Stomach (tissue), 9 donors: ENCODE results near the gene C22orf42. TPM values are rescaled to one million over a fixed set of nuclear protein-coding genes. Genes with fewer than 3 reads are reported as not detected.
"Not testable (repeated sequence)": the region's sequence is repeated elsewhere in the genome, so short reads cannot be mapped to it uniquely, and the experiment has no call there.

Experiments used
- DNase-seq, 2 donors: peaks; one replicate each; pipeline versions ENCODE4 v3.0.0 to v3.0.0-alpha.2; 2013 to 2019
- H3K27ac ChIP-seq, 5 donors: fragments of 200-600 bp in 4 of 5; sonication (generic) in 4 of 5; one replicate each; pipeline ENCODE4 v1.5.1; 2013 to 2019; ENCODE audit warnings: mild to moderate bottlenecking in 1 of 5, moderate library complexity in 1 of 5
- H3K27me3 ChIP-seq, 3 donors: fragments of 200-600 bp; sonication (generic); one replicate each; pipeline ENCODE4 v1.5.1; 2017 to 2019; ENCODE audit warnings: mixed run types in 1 of 3
- H3K36me3 ChIP-seq, 4 donors: fragments of 200-600 bp; sonication (generic); 1 replicate in 3 of 4; 2 replicates in 1 of 4; pipeline ENCODE4 v1.5.1; 2016 to 2019
- H3K4me1 ChIP-seq, 4 donors: fragments of 200-600 bp; sonication (generic); one replicate each; pipeline ENCODE4 v1.5.1; 2016 to 2019
- H3K4me3 ChIP-seq, 4 donors: fragments of 200-600 bp; sonication (generic) in 3 of 4; one replicate each; pipeline ENCODE4 v1.5.1; 2016 to 2019; ENCODE audit warnings: mild to moderate bottlenecking in 1 of 4
- H3K9me3 ChIP-seq, 4 donors: fragments of 200-600 bp; sonication (generic); one replicate each; pipeline ENCODE4 v1.5.1; 2016 to 2019
- EP300 ChIP-seq: sonication (generic); formaldehyde crosslinking; IDR thresholded peaks from one replicate; pipeline ENCODE4 v1.6.1; 2017; ENCODE audit warnings: antibody characterized with exemption
- POLR2A ChIP-seq, 4 donors: fragments of 450-650 bp; IDR thresholded peaks; one replicate each; pipeline ENCODE4 v1.6.1; 2016; ENCODE audit warnings: antibody characterized with exemption in 4 of 4, control low read depth in 2 of 4, mild to moderate bottlenecking in 1 of 4, moderate library complexity in 1 of 4
- POLR2AphosphoS5 ChIP-seq, 3 donors: sonication (generic); formaldehyde crosslinking; IDR thresholded peaks; one replicate each; pipeline ENCODE4 v1.6.1; 2016; ENCODE audit warnings: antibody characterized with exemption in 3 of 3
- WGBS, 5 donors: extraction: QIAGEN DNeasy Blood & Tissue Kit in 3 of 5; methylation state at CpG; one replicate each; pipeline versions ENCODE4 v1.1.5 to v1.1.7; 2013 to 2018; 5-methylcytosine and 5-hydroxymethylcytosine counted together
- intact Hi-C: fragments of 100-400 bp; cut with DNase I; formaldehyde crosslinking; loops from one replicate; pipeline ENCODE4 v1.15.1; 2023; ENCODE audit warnings: low total_unique reads
- polyA plus RNA-seq, 3 donors: library from polyadenylated mRNA; stranded (reverse); fragments of 200-250 nt; gene quantifications; one replicate each; pipeline ENCODE4 v1.2.3, GENCODE V29; 2013
- total RNA-seq, 5 donors: library from RNA; depleted of rRNA; stranded (reverse); fragments of >200 nt; gene quantifications; one replicate each; pipeline versions ENCODE4 v1.1.0 to v1.2.3, GENCODE V29; 2014 to 2016
- TF ChIP-seq, protein P1 (sequence below), 7 experiments: fragments of 450-650 bp in 4 of 7; fragments of 200-600 bp in 3 of 7; sonication (generic) in 3 of 7; IDR thresholded peaks; one replicate each; pipeline ENCODE4 v1.5.1; 2016 to 2019; ENCODE audit warnings: antibody characterized with exemption in 7 of 7, control low read depth in 2 of 7, mild to moderate bottlenecking in 1 of 7
- donor health status: healthy with polysubstance abuse.
- donor health status: Bipolar disorder and iron deficiency.
- donor health status: healthy.

C22orf42 gene
- total and polyA plus RNA-seq, 8 donors = 0.13 TPM; not detected in 7

DNA sequence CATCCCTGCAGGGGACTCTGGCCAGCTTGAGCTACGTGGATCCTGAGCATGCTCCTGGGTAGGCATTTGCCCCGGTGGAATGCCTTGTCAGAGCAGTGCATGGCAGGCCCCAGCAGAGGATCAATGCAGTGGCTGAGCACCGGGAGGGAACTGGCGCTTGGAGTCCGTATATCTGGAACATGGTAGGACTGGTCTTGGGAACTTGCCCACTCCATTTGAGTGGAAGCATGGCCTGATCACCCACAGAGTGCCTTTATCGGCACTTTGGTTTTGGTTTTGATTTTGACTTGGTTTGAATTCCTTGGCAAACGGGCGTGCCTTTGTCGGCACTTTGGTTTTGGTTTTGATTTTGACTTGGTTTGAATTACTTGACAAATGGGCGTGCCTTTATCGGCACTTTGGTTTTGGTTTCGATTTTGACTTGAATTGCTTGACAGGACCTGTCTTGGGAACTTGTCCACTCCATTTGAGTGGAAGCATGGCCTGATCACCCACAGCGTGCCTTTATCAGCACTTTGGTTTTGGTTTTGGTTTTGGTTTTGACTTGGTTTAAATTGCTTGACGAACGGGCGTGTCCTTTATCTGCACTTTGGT lies 21.3 kb downstream of the C22orf42 start:
- H3K4me1 ChIP-seq, intact Hi-C loops, H3K9me3 ChIP-seq, H3K36me3 ChIP-seq: not testable (repeated sequence)
- peak; percentile 37 to 46 for DNase-seq
- H3K4me3 ChIP-seq = peak overlapping the region; percentile 35 to 50 (median 41)
- H3K27ac ChIP-seq = peak overlapping the region; percentile 17 to 71 (median 38)
- 30 to 45% (median 45%) methylated on average over 11 to 16 of the region's 16 CpGs for WGBS, 5 donors
- H3K27me3 ChIP-seq = peaks cover 0 to 29% (median 0%) of the 10 kb centered on the region in 3 donors

DNA sequence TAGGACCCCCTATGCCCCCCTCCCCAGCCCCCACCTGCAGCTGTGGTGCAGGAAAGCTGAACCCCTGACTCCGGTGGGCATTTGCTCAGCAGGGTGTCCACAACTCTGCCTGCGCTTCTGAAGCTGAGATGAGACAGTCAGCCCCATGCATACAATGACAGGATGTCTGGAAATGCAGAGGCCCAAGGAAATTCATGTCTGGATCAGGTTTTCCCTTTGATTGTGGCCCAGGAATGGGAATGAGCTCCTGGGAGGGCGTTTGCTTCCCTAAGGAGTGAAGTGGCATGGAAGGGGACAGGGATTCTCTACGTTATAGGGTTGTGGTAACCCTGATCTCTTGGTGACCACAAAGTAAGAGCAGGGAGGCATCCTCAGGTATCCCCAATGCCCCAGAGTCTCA lies 22.2 kb downstream of the C22orf42 start:
- DNase-seq, H3K9me3 ChIP-seq, intact Hi-C loops, H3K4me3 ChIP-seq, H3K4me1 ChIP-seq, H3K27ac ChIP-seq, H3K36me3 ChIP-seq: not testable (repeated sequence)
- WGBS, 5 donors = 68 to 80% (median 75%) methylated on average over 4 of the region's 4 CpGs
- peaks cover 0 to 36% (median 0%) of the 10 kb centered on the region in 3 donors for H3K27me3 ChIP-seq

DNA sequence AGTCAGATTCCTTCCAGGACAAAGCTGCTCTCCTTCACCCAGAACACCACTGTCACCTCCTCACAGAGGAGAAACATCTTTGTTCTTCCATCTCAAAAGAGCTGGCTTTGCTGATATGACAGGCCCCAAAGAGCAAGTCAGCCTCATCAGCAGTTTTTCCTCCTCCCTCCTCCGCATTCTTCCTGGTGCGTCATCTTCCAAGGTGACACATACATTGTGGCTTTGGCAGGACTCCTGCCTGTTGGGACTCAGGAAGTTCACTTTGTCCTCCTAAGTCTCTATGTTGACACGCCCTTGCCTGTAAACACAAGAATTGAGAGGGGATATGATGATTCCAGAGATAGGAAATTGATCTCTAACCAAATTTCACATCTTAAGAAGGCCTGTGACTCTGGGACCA lies 23.1 kb downstream of the C22orf42 start:
- peaks cover 0 to 44% (median 0%) of the 10 kb centered on the region in 3 donors for H3K27me3 ChIP-seq
- TF ChIP-seq POLR2AphosphoS5 (IDR thresholded peaks at IDR 0.05) = peak in 1 of 3 donors; percentile 13
- H3K4me1 ChIP-seq, H3K36me3 ChIP-seq, H3K4me3 ChIP-seq, H3K9me3 ChIP-seq, H3K27ac ChIP-seq, intact Hi-C loops: not testable (repeated sequence)
- peak in 1 of 2 donors; percentile 36 for DNase-seq
- WGBS, 5 donors = 60 to 81% (median 71%) methylated on average over 3 of the region's 3 CpGs

DNA sequence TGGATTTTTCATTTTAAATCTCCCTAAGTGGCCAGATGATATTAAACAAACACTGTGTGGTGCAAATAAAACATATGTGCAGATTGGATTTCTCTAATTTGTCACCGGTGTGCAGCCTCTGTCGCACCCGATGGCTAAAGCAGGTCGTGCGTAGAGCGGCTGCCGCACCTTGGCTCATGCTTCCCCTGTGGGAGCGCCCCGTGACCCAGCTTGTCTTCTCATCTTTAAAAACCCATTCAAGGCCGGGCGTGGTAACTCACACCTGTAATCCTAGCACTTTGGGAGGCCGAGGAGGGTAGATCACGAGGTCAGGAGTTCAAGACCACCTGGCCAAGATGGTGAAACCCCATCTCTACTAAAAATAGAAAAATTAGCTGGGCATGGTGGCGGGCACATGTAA lies 24.3 kb downstream of the C22orf42 start:
- H3K4me1 ChIP-seq, H3K4me3 ChIP-seq, intact Hi-C loops, H3K9me3 ChIP-seq, DNase-seq, H3K36me3 ChIP-seq, H3K27ac ChIP-seq: not testable (repeated sequence)
- WGBS, 5 donors = 82 to 88% (median 86%) methylated on average over 14 of the region's 14 CpGs
- H3K27me3 ChIP-seq = peaks cover 0 to 44% (median 0%) of the 10 kb centered on the region in 3 donors

DNA sequence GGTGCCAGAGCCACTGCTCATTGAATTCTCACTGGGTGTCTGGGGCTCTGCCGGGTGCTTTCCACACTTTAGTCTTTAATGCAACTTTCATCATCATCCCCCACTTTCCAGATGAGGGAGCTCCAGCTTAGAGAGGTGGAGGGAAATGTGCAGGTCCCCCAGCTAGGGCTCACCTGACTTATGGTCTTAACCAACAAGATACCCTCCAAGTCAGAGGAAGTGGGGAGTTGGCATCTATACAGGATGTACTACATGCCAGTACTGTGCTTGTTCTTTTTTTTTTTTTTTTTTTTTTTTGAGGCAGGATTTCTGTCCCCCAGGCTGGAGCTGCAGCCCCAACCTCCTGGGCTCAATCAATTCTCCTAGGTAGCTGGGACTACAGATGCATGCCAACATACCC lies 26.3 kb downstream of the C22orf42 start:
- Histone ChIP-seq H3K36me3 (no peaks in the 10 kb centered on the region), H3K9me3 (no peaks in the 10 kb centered on the region), H3K27me3 (peaks cover 0 to 44% (median 0%) of the 10 kb centered on the region in 3 donors), H3K4me1 (peaks cover 0 to 6% (median 4%) of the 10 kb centered on the region in 4 donors), H3K27ac (no peak overlapping the region), H3K4me3 (no peak overlapping the region)
- no peak for DNase-seq
- WGBS, 5 donors = 44 to 84% (median 81%) methylated on average over 1 of the region's 1 CpG
- TF ChIP-seq POLR2A (IDR thresholded peaks at IDR 0.05) (no peak), POLR2AphosphoS5 (IDR thresholded peaks at IDR 0.05) (no peak), EP300 (no peak)
- TF ChIP-seq, protein P1, sequence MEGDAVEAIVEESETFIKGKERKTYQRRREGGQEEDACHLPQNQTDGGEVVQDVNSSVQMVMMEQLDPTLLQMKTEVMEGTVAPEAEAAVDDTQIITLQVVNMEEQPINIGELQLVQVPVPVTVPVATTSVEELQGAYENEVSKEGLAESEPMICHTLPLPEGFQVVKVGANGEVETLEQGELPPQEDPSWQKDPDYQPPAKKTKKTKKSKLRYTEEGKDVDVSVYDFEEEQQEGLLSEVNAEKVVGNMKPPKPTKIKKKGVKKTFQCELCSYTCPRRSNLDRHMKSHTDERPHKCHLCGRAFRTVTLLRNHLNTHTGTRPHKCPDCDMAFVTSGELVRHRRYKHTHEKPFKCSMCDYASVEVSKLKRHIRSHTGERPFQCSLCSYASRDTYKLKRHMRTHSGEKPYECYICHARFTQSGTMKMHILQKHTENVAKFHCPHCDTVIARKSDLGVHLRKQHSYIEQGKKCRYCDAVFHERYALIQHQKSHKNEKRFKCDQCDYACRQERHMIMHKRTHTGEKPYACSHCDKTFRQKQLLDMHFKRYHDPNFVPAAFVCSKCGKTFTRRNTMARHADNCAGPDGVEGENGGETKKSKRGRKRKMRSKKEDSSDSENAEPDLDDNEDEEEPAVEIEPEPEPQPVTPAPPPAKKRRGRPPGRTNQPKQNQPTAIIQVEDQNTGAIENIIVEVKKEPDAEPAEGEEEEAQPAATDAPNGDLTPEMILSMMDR (IDR thresholded peaks at IDR 0.05) = no peak
- intact Hi-C loops = no loop called here

DNA sequence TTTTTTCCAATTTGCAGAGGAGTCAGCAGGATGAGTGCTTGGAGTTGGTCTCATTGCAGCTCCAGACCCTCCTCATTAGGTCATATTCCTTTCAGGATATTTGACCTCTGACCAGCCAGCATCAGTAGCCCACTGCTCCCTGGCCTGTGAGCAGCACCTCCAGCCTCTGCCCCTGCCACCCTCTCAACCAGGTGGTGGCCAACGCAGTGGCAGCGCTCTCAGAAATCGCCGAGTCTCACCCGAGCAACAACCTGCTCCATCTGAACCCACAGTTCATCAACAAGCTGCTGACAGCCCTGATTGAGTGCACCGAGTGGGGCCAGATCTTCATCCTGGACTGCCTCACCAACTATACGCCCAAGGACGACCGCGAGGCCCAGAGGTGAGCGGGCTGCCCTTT lies 27.0 kb downstream of the C22orf42 start:
- intact Hi-C loops = no loop called here
- no peak overlapping the region for H3K4me3 ChIP-seq
- H3K4me1 ChIP-seq = no peaks in the 10 kb centered on the region
- DNase-seq = no peak
- H3K36me3 ChIP-seq = no peaks in the 10 kb centered on the region
- H3K27ac ChIP-seq = no peak overlapping the region
- TF ChIP-seq EP300 (no peak), POLR2A (IDR thresholded peaks at IDR 0.05) (no peak), POLR2AphosphoS5 (IDR thresholded peaks at IDR 0.05) (no peak)
- TF ChIP-seq, protein P1 (IDR thresholded peaks at IDR 0.05) = no peak
- H3K9me3 ChIP-seq = no peaks in the 10 kb centered on the region
- WGBS, 5 donors = 88 to 92% (median 90%) methylated on average over 5 to 11 of the region's 11 CpGs
- peaks cover 0 to 40% (median 0%) of the 10 kb centered on the region in 3 donors for H3K27me3 ChIP-seq
